Hair follicular keratinocyte (primary cell): ENCODE data around the gene MAP3K21. TPM values are rescaled to one million over a fixed set of nuclear protein-coding genes. Genes with fewer than 3 reads are reported as not detected.

Experiments
- total RNA-seq: library from RNA; depleted of rRNA; stranded (reverse); fragments of >200 nt; gene quantifications from 2 replicates; pipeline ENCODE4 v1.2.3, GENCODE V29; 2015

Gene MAP3K21
- 7.3 and 11.2 TPM in 2 replicates for total RNA-seq

DNA sequence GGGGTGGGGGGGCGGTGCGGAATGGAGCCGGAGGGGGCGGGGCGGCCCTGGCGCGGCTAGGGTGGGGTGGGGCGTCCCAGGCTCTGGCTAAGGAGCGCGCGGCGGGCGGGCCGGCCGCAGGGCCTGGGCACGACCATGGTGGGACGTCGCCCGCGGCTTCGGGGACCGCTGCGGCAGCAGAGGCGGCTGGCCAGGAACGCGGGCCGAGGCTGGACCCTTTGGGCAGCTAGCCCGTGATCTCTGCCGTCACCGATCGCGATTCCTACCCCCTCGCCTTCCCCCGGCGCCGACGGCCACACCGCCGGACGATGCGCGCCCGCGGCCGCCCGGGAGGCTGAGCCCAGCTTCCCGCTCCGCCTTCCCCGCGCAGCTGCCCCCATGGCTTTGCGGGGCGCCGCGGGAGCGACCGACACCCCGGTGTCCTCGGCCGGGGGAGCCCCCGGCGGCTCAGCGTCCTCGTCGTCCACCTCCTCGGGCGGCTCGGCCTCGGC, at the start of gene MAP3K21:
Gene MAP3K21, plus strand, starts transcription at position 74 of the 491 bp plus-strand sequence. Its CDS starts 305 bp downstream, at position 379.

DNA sequence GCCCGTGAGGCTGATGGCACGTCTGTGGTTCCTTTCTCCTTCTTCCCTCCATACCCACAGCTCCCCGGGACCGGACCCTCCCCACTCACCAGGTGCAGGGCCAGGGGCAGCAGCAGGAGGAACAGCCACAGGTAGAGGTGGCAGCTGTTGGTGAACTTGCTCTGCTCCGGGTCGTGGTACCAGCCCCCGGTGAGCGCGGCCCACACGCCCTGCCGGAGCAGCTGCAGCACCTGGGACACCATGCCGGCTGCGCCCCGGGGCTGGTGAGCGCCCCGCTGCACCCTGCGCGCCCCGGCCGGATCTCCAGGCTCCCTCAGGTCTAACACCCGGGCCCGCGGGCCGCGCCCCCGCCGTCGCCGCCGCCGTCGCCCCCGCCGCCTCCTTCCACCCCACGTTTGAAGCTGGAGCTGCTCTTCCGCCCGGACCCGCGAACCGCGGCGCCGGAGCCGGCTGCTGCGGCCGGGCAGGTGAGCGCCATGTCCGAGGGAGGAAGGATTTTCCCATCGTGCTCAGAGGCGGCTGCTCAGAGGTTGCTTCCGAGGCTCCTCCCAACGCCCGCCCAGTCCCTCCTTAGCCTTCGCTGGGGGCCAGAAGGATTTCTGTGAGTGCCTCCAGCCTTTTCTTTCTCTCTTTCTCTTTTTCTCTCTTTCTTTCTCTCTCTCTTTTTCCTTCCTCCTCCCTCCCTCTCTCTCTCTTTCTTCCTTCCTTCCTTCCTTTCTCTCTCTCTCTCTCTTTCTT, 32.1 kb upstream of the MAP3K21 start, which contains the start of gene PCNX2:
Gene PCNX2, minus strand, starts transcription at position 489 of the 738 bp plus-strand sequence. Its CDS starts 247 bp downstream, at position 242.

Other genes starting within 250 kb of the MAP3K21 start
- gene PCNX2, start 32.0 kb upstream of the MAP3K21 start, total RNA-seq, result 11.2 and 26.1 TPM in 2 replicates